Loucy (cell line): ENCODE measurements around the gene HSPG2.

ENCODE experiments used
- H2AFZ ChIP-seq: fragments of 200-600 bp; sonication (generic); 2 replicates; pipeline ENCODE4 v1.6.0; 2016; ENCODE audit warnings: antibody characterized with exemption, mild to moderate bottlenecking, low read length, moderate library complexity
- H3F3A ChIP-seq: fragments of 200-600 bp; 2 replicates; pipeline ENCODE4 v1.6.0; 2016; ENCODE audit warnings: antibody characterized with exemption, low read depth, mild to moderate bottlenecking
- H3K27me3 ChIP-seq: fragments of 200-600 bp; sonication (generic); 2 replicates; pipeline ENCODE4 v1.6.1; 2014; ENCODE audit warnings: low read length, mild to moderate bottlenecking; ENCODE audit not compliant: insufficient read depth, poor library complexity, severe bottlenecking
- H3K36me3 ChIP-seq: fragments of 200-600 bp; sonication (generic); 2 replicates; pipeline ENCODE4 v1.6.1; 2016; ENCODE audit warnings: low read length; ENCODE audit not compliant: insufficient read depth
- H3K4me1 ChIP-seq: fragments of 200-600 bp; sonication (generic); 2 replicates; pipeline ENCODE4 v1.5.1; 2014; ENCODE audit warnings: low read length, mild to moderate bottlenecking; ENCODE audit not compliant: insufficient read depth, poor library complexity, severe bottlenecking
- H3K4me2 ChIP-seq: fragments of 200-600 bp; sonication (generic); 2 replicates; pipeline ENCODE4 v1.6.0; 2014; ENCODE audit warnings: antibody characterized with exemption, low read length, low read depth, mild to moderate bottlenecking; ENCODE audit not compliant: poor library complexity, severe bottlenecking
- H3K4me3 ChIP-seq: fragments of 200-600 bp; sonication (generic); 2 replicates; pipeline ENCODE4 v1.5.1; 2014; ENCODE audit warnings: low read length, mild to moderate bottlenecking, mixed read lengths; ENCODE audit not compliant: poor library complexity, severe bottlenecking
- H3K79me2 ChIP-seq: fragments of 200-600 bp; sonication (generic); 2 replicates; pipeline ENCODE4 v1.6.1; 2014; ENCODE audit warnings: low read length; ENCODE audit not compliant: insufficient read depth
- H3K9ac ChIP-seq: fragments of 200-600 bp; sonication (generic); 2 replicates; pipeline ENCODE4 v1.6.0; 2014; ENCODE audit warnings: mild to moderate bottlenecking, low read depth, low read length, moderate library complexity; ENCODE audit not compliant: poor library complexity, severe bottlenecking
- H3K9me2 ChIP-seq: fragments of 200-600 bp; sonication (generic); replicated peaks from 2 replicates; pipeline ENCODE4 v1.6.1; 2016; ENCODE audit warnings: low read depth, low read length, mixed read lengths
- H3K9me3 ChIP-seq: fragments of 200-600 bp; sonication (generic); 2 replicates; pipeline ENCODE4 v1.6.1; 2014; ENCODE audit warnings: mild to moderate bottlenecking, antibody characterized with exemption, low read length, low read depth; ENCODE audit not compliant: insufficient read depth
- H4K20me1 ChIP-seq: fragments of 200-600 bp; sonication (generic); 2 replicates; pipeline ENCODE4 v1.6.0; 2014; ENCODE audit warnings: antibody characterized with exemption, low read length, mild to moderate bottlenecking; ENCODE audit not compliant: insufficient read depth, poor library complexity, severe bottlenecking
- CTCF ChIP-seq: fragments of 200-600 bp; sonication (generic); conservative IDR thresholded peaks from 2 replicates; pipeline ENCODE4 v1.5.1; 2014; ENCODE audit warnings: mild to moderate bottlenecking, antibody characterized with exemption, low read length
- EZH2phosphoT487 ChIP-seq: fragments of 200-600 bp; IDR thresholded peaks from 2 replicates; pipeline ENCODE4 v1.6.1; 2018; ENCODE audit warnings: antibody characterized with exemption, mild to moderate bottlenecking, moderate library complexity, borderline replicate concordance

The HSPG2 gene

GRCh38 chr1:21813542-21813941, 123.6 kb downstream of the HSPG2 start:
- Histone ChIP-seq H3F3A (no peaks in the 10 kb centered on the region), H3K4me1 (no peaks in the 10 kb centered on the region), H3K9me3 (no peaks in the 10 kb centered on the region), H4K20me1 (no peaks in the 10 kb centered on the region), H3K79me2 (no peaks in the 10 kb centered on the region), H3K9ac (no peak overlapping the region), H3K36me3 (no peaks in the 10 kb centered on the region), H2AFZ (no peak overlapping the region), H3K27me3 (no peaks in the 10 kb centered on the region), H3K4me3 (no peak overlapping the region), H3K4me2 (no peak overlapping the region), H3K9me2 (no peaks in the 10 kb centered on the region)
- TF ChIP-seq EZH2phosphoT487 = no peak
- no peak for TF ChIP-seq CTCF

GRCh38 chr1:21811875-21812305, 125.2 kb downstream of the HSPG2 start, which contains the start of gene LDLRAD2:
TSS of gene LDLRAD2 (plus strand) at chr1:21812265. CDS start at chr1:21812452, 187 bp downstream.
- no peaks in the 10 kb centered on the region for H3K9me3 ChIP-seq
- no peaks in the 10 kb centered on the region for H3K9me2 ChIP-seq
- H3K79me2 ChIP-seq = no peaks in the 10 kb centered on the region
- no peaks in the 10 kb centered on the region for H3K36me3 ChIP-seq
- no peaks in the 10 kb centered on the region for H3K27me3 ChIP-seq
- H3K4me1 ChIP-seq = no peaks in the 10 kb centered on the region
- no peak within 1 kb of the TSS for H3K4me3 ChIP-seq
- TF ChIP-seq CTCF = no peak
- H4K20me1 ChIP-seq = no peaks in the 10 kb centered on the region
- H2AFZ ChIP-seq = no peak within 1 kb of the TSS
- no peak within 1 kb of the TSS for H3K4me2 ChIP-seq
- H3K9ac ChIP-seq = no peak within 1 kb of the TSS
- no peaks in the 10 kb centered on the region for H3F3A ChIP-seq

GRCh38 chr1:21804536-21804935, 132.6 kb downstream of the HSPG2 start:
- no peak for TF ChIP-seq EZH2phosphoT487
- TF ChIP-seq CTCF = no peak
- no peaks in the 10 kb centered on the region for H4K20me1 ChIP-seq

More at GRCh38 chr1:21804536-21804935, 132.6 kb downstream of the HSPG2 start:
- Histone ChIP-seq H3K79me2 (no peaks in the 10 kb centered on the region), H3K9me2 (no peaks in the 10 kb centered on the region), H3K4me2 (no peak overlapping the region), H3K36me3 (no peaks in the 10 kb centered on the region), H3K4me1 (no peaks in the 10 kb centered on the region), H3K9ac (no peak overlapping the region), H3K27me3 (no peaks in the 10 kb centered on the region), H3K9me3 (no peaks in the 10 kb centered on the region), H2AFZ (no peak overlapping the region), H3F3A (no peaks in the 10 kb centered on the region), H3K4me3 (no peak overlapping the region)
